Kidney (tissue), 14 donors: ENCODE data around the gene RDM1. TPM values are rescaled to one million over a fixed set of nuclear protein-coding genes. Genes with fewer than 3 reads are reported as not detected.

ENCODE experiments used
- DNase-seq, 5 donors: peaks; one replicate each; pipeline ENCODE4 v3.0.0-alpha.2; 2013 to 2020
- FAIRE-seq: peaks from 2 replicates; lab custom pipeline; 2012; peaks lifted over from hg19 to GRCh38; lab: Jason Lieb, UNC
- H3K27ac ChIP-seq, 2 donors: one replicate each; pipeline ENCODE4 v1.7.0; 2013; ENCODE audit warnings: low read depth in 2 of 2, low read length in 2 of 2, inconsistent platforms in 1 of 2
- H3K27me3 ChIP-seq: one replicate; pipeline ENCODE4 v1.7.1; 2013; ENCODE audit warnings: low read length, inconsistent platforms; ENCODE audit not compliant: control insufficient read depth, insufficient read depth
- H3K36me3 ChIP-seq, 3 donors: one replicate each; pipeline versions ENCODE4 v1.7.0 to v1.7.1; 2013; ENCODE audit warnings: low read length in 3 of 3, control low read depth in 1 of 3, inconsistent platforms in 1 of 3; ENCODE audit not compliant: insufficient read depth in 3 of 3, control insufficient read depth in 2 of 3
- H3K4me1 ChIP-seq, 3 donors: one replicate each; pipeline versions ENCODE4 v1.7.0 to v1.7.1; 2013; ENCODE audit warnings: low read length in 3 of 3, inconsistent platforms in 1 of 3, low read depth in 1 of 3; ENCODE audit not compliant: control insufficient read depth in 2 of 3, insufficient read depth in 2 of 3
- H3K4me3 ChIP-seq, 3 donors: one replicate each; pipeline versions ENCODE4 v1.7.0 to v1.8.1; 2013; ENCODE audit warnings: low read length in 3 of 3, control low read depth in 1 of 3, inconsistent platforms in 1 of 3
- H3K9ac ChIP-seq, 3 donors: one replicate each; pipeline versions ENCODE4 v1.7.0 to v1.7.1; 2013; ENCODE audit warnings: low read length in 3 of 3, control low read depth in 1 of 3, inconsistent platforms in 1 of 3
- H3K9me3 ChIP-seq, 3 donors: one replicate each; pipeline versions ENCODE4 v1.7.0 to v1.7.1; 2013; ENCODE audit warnings: low read length in 3 of 3, control low read depth in 1 of 3, inconsistent platforms in 1 of 3; ENCODE audit not compliant: control insufficient read depth in 2 of 3, insufficient read depth in 1 of 3
- intact Hi-C: fragments of 100-400 bp; cut with DNase I; formaldehyde crosslinking; loops from one replicate; pipeline ENCODE4 v1.11.1; 2022
- polyA plus RNA-seq: library from polyadenylated mRNA; stranded (reverse); fragments of 350-450 nt; fragmentation: Illumina TruSeq; extraction: RNeasy Lipid Tissue Mini Kit (QIAGEN cat#74804); gene quantifications from one replicate; pipeline ENCODE4 v1.2.3, GENCODE V29; 2014; ENCODE audit warnings: low read depth, low replicate concordance; ENCODE audit not compliant: insufficient read depth
- total RNA-seq: library from RNA; stranded (reverse); fragmentation: NEBNext Ultra II Directional; extraction: Animal tissue kit (Norgen Biotek cat#: 25700); gene quantifications from one replicate; pipeline ENCODE4 v1.2.1, GENCODE V29; 2021
- TF ChIP-seq, protein P1 (sequence below): IDR thresholded peaks from 3 replicates; pipeline ENCODE4 v1.5.1; 2012; ENCODE audit warnings: mild to moderate bottlenecking, moderate library complexity, borderline replicate concordance; ENCODE audit not compliant: insufficient read depth; ENCODE audit errors: extremely low read depth
- donor health status: control.
- donor health status: control.
- donor health status: control.
- donor health status: control.
- donor health status: control.
- donor health status: DM: yes; HTN: yes; CAD: no.
- donor health status: Normal renal cell carcinoma (clear cell type).

Gene RDM1
- total and polyA plus RNA-seq, 2 donors from 2014 or later: 0.56 TPM; not detected in 1

DNA sequence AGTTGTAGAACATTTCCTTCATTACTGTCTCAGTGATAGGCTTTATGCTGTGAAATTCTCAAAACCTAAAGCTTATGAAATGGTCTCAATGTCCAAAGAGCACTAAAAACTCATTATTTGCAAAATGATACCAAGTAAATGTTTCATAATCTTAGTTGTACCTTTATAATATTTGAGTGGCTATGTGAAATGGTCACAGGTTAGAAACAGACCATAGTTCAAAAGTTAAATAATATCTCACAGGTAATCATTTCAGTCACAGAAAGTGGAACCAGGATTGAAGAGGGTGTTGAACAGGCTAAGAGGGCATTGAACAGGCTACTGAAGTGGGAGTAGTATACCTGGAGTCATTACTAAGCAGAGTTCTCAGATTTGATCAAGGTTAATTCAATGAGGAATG lies 2.9 kb downstream of the RDM1 start:
- Histone ChIP-seq H3K36me3 (no peaks in the 10 kb centered on the region), H3K27me3 (no peaks in the 10 kb centered on the region), H3K4me3 (no peak overlapping the region), H3K27ac (no peak overlapping the region), H3K4me1 (peaks cover 0 to 2% (median 0%) of the 10 kb centered on the region in 3 donors), H3K9me3 (no peaks in the 10 kb centered on the region), H3K9ac (no peak overlapping the region)
- DNase-seq (no peak), FAIRE-seq (no peak)
- TF ChIP-seq, protein P1, sequence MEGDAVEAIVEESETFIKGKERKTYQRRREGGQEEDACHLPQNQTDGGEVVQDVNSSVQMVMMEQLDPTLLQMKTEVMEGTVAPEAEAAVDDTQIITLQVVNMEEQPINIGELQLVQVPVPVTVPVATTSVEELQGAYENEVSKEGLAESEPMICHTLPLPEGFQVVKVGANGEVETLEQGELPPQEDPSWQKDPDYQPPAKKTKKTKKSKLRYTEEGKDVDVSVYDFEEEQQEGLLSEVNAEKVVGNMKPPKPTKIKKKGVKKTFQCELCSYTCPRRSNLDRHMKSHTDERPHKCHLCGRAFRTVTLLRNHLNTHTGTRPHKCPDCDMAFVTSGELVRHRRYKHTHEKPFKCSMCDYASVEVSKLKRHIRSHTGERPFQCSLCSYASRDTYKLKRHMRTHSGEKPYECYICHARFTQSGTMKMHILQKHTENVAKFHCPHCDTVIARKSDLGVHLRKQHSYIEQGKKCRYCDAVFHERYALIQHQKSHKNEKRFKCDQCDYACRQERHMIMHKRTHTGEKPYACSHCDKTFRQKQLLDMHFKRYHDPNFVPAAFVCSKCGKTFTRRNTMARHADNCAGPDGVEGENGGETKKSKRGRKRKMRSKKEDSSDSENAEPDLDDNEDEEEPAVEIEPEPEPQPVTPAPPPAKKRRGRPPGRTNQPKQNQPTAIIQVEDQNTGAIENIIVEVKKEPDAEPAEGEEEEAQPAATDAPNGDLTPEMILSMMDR: no peak
- intact Hi-C loops: no loop called here

DNA sequence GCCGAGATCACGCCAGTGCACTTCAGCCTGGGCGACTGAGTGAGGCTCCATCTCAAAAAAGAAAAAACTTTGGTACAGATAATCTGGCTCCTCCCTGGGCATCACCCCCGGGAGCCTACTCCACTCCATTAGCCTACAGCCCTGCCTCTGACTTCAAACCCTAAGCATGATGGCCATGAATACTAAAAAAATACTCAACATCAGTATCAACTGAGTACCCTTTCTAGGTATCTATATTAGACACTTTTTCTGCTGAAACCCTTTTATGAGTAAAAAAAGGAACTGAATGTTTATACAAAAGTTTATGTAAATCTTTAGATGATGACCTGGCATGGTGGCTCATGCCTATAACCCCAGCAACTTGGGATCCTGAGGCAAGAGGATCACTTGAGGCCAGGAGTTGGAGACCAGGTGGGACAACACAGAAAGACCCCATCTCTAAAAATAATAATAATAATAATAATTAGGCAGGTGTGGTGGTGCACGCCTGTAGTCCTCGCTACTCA lies 6.9 kb downstream of the RDM1 start:
- intact Hi-C loops: no loop called here
- TF ChIP-seq, protein P1: no peak
- no peak overlapping the region for H3K4me3 ChIP-seq
- no peaks in the 10 kb centered on the region for H3K4me1 ChIP-seq
- DNase-seq (no peak), FAIRE-seq (no peak)
- no peaks in the 10 kb centered on the region for H3K27me3 ChIP-seq
- no peak overlapping the region for H3K9ac ChIP-seq
- H3K36me3 ChIP-seq: no peaks in the 10 kb centered on the region
- H3K9me3 ChIP-seq: no peaks in the 10 kb centered on the region
- H3K27ac ChIP-seq: no peak overlapping the region

DNA sequence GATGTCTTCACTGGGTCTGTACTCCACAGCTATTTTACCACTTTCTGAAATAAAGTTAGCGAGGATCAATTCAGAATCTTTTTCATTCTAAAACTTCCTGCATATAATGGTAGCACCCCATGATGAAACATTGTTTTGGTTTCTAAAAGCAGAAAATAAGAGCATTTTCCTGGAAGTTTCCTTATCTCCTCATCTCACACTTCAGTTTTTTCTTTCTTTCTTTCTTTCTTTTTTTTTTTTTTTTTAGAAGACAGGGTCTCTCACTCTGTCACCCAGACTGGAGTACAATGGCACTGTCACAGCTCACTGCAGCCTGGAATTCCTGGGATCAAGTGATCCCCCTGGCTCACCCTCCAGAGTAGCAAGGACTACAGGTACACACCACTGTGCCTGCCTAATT lies 10.3 kb downstream of the RDM1 start:
- no peak for DNase-seq
- H3K27ac ChIP-seq: no peak overlapping the region
- no peak overlapping the region for H3K9ac ChIP-seq
- TF ChIP-seq, protein P1: no peak
- no peak overlapping the region for H3K4me3 ChIP-seq
- intact Hi-C loops: no loop called here
- H3K9me3 ChIP-seq: no peaks in the 10 kb centered on the region
- no peaks in the 10 kb centered on the region for H3K36me3 ChIP-seq
- no peaks in the 10 kb centered on the region for H3K27me3 ChIP-seq
- no peak for FAIRE-seq
- H3K4me1 ChIP-seq: peaks cover 0 to 2% (median 0%) of the 10 kb centered on the region in 3 donors

DNA sequence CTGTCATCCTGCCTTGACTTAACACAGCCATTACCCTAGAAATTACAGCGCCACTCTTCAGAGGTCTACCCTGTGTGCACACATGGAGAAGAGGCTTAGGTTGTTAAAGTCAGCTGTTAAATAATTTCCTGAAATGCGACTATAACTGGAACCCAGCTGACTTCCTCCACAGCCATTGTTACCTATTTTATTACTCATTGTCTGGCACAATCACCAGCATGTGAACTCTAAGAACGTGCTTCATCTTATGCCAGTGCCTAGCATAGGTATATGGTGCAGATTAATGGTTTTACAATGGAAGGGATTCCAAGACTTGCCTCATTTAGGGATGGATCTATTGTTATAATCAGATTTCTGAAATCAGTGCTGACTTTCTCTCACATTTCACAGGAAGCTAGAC lies 11.9 kb downstream of the RDM1 start:
- Histone ChIP-seq H3K36me3 (no peaks in the 10 kb centered on the region), H3K27ac (no peak overlapping the region), H3K4me1 (peaks cover 0 to 2% (median 0%) of the 10 kb centered on the region in 3 donors), H3K9me3 (no peaks in the 10 kb centered on the region), H3K9ac (no peak overlapping the region), H3K27me3 (no peaks in the 10 kb centered on the region), H3K4me3 (no peak overlapping the region)
- intact Hi-C loops: no loop called here
- TF ChIP-seq, protein P1: no peak
- FAIRE-seq: no peak
- no peak for DNase-seq
